Measurements from ENCODE around the gene NRXN3. TPM values are rescaled to one million over a fixed set of nuclear protein-coding genes. Genes with fewer than 3 reads are reported as not detected.

Gene NRXN3
- polyA plus RNA-seq, 1 of the 3 experiments (the other 2 are of a cell fraction), result 1.6 TPM

- CTCF ChIA-PET, result no interaction called here
- TF ChIP-seq FOXJ3 (CRISPR knock-in tag; IDR thresholded peaks at IDR 0.05), result no peak
- TF ChIP-seq YY1 (IDR thresholded peaks at IDR 0.05; ENCODE audit: low read depth), result no peak
- TF ChIP-seq MEF2A (IDR thresholded peaks at IDR 0.05; ENCODE audit: borderline replicate concordance, low read depth), result no peak
- TF ChIP-seq TCF12 (IDR thresholded peaks at IDR 0.05), result no peak
- no peak for TF ChIP-seq ZBTB33 (IDR thresholded peaks at IDR 0.05; ENCODE audit: borderline replicate concordance, low read depth)
- no peak for TF ChIP-seq TEAD4 (IDR thresholded peaks at IDR 0.05; ENCODE audit: borderline replicate concordance, insufficient read depth)
- TF ChIP-seq EZH2phosphoT487 (IDR thresholded peaks at IDR 0.05; ENCODE audit: borderline replicate concordance, low read depth), result no peak
- Histone ChIP-seq H3K4me2 (no peak overlapping the region), H3K4me3 (ENCODE audit: low read depth in 2 of 2, low read length in 1 of 2) (no peak overlapping the region), H3K4me1 (ENCODE audit: control insufficient read depth in 1 of 2, insufficient read depth in 2 of 2, low read depth in 1 of 2, low read length in 1 of 2) (peaks cover 7 to 19% of the 10 kb centered on the region in 2 experiments; a peak in 3 of 4 replicates), H3K27me3 (ENCODE audit: insufficient read depth) (no peaks in the 10 kb centered on the region), H3K27ac (ENCODE audit: low read depth in 2 of 2, low read length in 1 of 2) (no peak overlapping the region), H3K9me2 (no peaks in the 10 kb centered on the region), H3K79me2 (ENCODE audit: insufficient read depth) (no peaks in the 10 kb centered on the region), H3F3A (replicated peaks; ENCODE audit: insufficient read depth) (no peaks in the 10 kb centered on the region), H3K9ac (no peak overlapping the region), H3K36me3 (replicated peaks in 1 of 2; ENCODE audit: control insufficient read depth in 1 of 2, insufficient read depth in 2 of 2, low read length in 1 of 2) (no peaks in the 10 kb centered on the region), H2AFZ (ENCODE audit: low read depth) (no peak overlapping the region), H4K20me1 (ENCODE audit: insufficient read depth) (no peaks in the 10 kb centered on the region), H3K9me3 (peaks cover 8% of the 10 kb centered on the region)
- POLR2A ChIA-PET, result no interaction called here
- 44% methylated on average over 3 of the region's 3 CpGs for WGBS (ENCODE audit: low lambda C conversion rate)
- DNase-seq, result no peak
Measured at GRCh38 chr14:79734151-79734550, 1564.0 kb downstream of the NRXN3 start.

GRCh38 chr14:79734656-79735055 is 1564.5 kb downstream of the NRXN3 start:
- Histone ChIP-seq H3K9ac (no peak overlapping the region), H3K4me2 (no peak overlapping the region), H4K20me1 (ENCODE audit: insufficient read depth) (no peaks in the 10 kb centered on the region), H3K27ac (ENCODE audit: low read depth in 2 of 2, low read length in 1 of 2) (no peak overlapping the region), H3K9me2 (no peaks in the 10 kb centered on the region), H3K4me1 (ENCODE audit: control insufficient read depth in 1 of 2, insufficient read depth in 2 of 2, low read depth in 1 of 2, low read length in 1 of 2) (peaks cover 7 to 19% of the 10 kb centered on the region in 2 experiments; a peak in 3 of 4 replicates), H3K36me3 (replicated peaks in 1 of 2; ENCODE audit: control insufficient read depth in 1 of 2, insufficient read depth in 2 of 2, low read length in 1 of 2) (no peaks in the 10 kb centered on the region), H3K27me3 (ENCODE audit: insufficient read depth) (no peaks in the 10 kb centered on the region), H2AFZ (ENCODE audit: low read depth) (no peak overlapping the region), H3K79me2 (ENCODE audit: insufficient read depth) (no peaks in the 10 kb centered on the region), H3K9me3 (peaks cover 8% of the 10 kb centered on the region), H3F3A (replicated peaks; ENCODE audit: insufficient read depth) (no peaks in the 10 kb centered on the region), H3K4me3 (ENCODE audit: low read depth in 2 of 2, low read length in 1 of 2) (no peak overlapping the region)
- WGBS (ENCODE audit: low lambda C conversion rate), result 63% methylated on average over 1 of the region's 1 CpG
- ChIA-PET POLR2A (no interaction called here), CTCF (interaction anchor here (0.9 kb wide), 1 partner anchor 8 kb away, joined by 3 read pairs; no protein-coding TSS in a partner anchor)
- DNase-seq, result no peak
- no peak for TF ChIP-seq YY1 (IDR thresholded peaks at IDR 0.05; ENCODE audit: low read depth)
- TF ChIP-seq MXI1 (IDR thresholded peaks at IDR 0.05; ENCODE audit: low read depth, low read length), result no peak
- TF ChIP-seq SIN3A (IDR thresholded peaks at IDR 0.05; ENCODE audit: borderline replicate concordance, low read depth, low read length), result no peak
- no peak for TF ChIP-seq REST (IDR thresholded peaks at IDR 0.05; ENCODE audit: low read depth, low read length)
- no peak for TF ChIP-seq CHD2 (IDR thresholded peaks at IDR 0.05; ENCODE audit: low read length, partially characterized antibody)
- no peak for TF ChIP-seq TAF1 (IDR thresholded peaks at IDR 0.05; ENCODE audit: borderline replicate concordance, low read depth, low read length)
- no peak for TF ChIP-seq POLR2AphosphoS5 (IDR thresholded peaks at IDR 0.05; ENCODE audit: low read depth, low read length)
- TF ChIP-seq TCF12 (IDR thresholded peaks at IDR 0.05), result no peak
- TF ChIP-seq EZH2phosphoT487 (IDR thresholded peaks at IDR 0.05; ENCODE audit: borderline replicate concordance, low read depth), result no peak
- TF ChIP-seq USF1 (IDR thresholded peaks at IDR 0.05; ENCODE audit: borderline replicate concordance, low read depth), result no peak
- TF ChIP-seq FOSL2 (IDR thresholded peaks at IDR 0.05; ENCODE audit: borderline replicate concordance, low read depth), result no peak
- no peak for TF ChIP-seq RAD21 (IDR thresholded peaks at IDR 0.05; ENCODE audit: low read length)
- no peak for TF ChIP-seq RXRA (IDR thresholded peaks at IDR 0.05; ENCODE audit: borderline replicate concordance, low read depth)
- no peak for TF ChIP-seq CTCF (IDR thresholded peaks at IDR 0.05)
- TF ChIP-seq GATA2 (CRISPR knock-in tag; IDR thresholded peaks at IDR 0.05), result no peak
- TF ChIP-seq EP300 (IDR thresholded peaks at IDR 0.05; ENCODE audit: borderline replicate concordance in 1 of 2, low read depth in 1 of 2, low read length in 1 of 2), result no peak

Data from SK-N-SH (cell line).